Neutrophil (primary cell): ENCODE results near the gene TRAF2.

Source experiments
- H3K27ac ChIP-seq: fragments of 200-600 bp; sonication (generic); 2 replicates; pipeline ENCODE4 v1.5.1; 2016; ENCODE audit warnings: mild to moderate bottlenecking, moderate library complexity
- H3K27me3 ChIP-seq: fragments of 200-600 bp; sonication (generic); 2 replicates; pipeline ENCODE4 v1.6.0; 2016; ENCODE audit warnings: mild to moderate bottlenecking
- H3K36me3 ChIP-seq: fragments of 200-600 bp; sonication (generic); 2 replicates; pipeline ENCODE4 v1.5.1; 2017
- H3K4me1 ChIP-seq, 2 experiments: fragments of 200-600 bp in 1 of 2; sonication (generic) in 1 of 2; 1 replicate in 1 of 2; 2 replicates in 1 of 2; pipeline versions ENCODE4 v1.5.1 to v1.6.1; 2013 to 2016; ENCODE audit warnings: low read depth in 1 of 2, low read length in 1 of 2, mild to moderate bottlenecking in 1 of 2, moderate library complexity in 1 of 2; ENCODE audit not compliant: control insufficient read depth in 1 of 2, insufficient read depth in 1 of 2
- H3K4me3 ChIP-seq, 2 experiments: fragments of 200-600 bp in 1 of 2; sonication (generic) in 1 of 2; 1 replicate in 1 of 2; 2 replicates in 1 of 2; pipeline ENCODE4 v1.5.1; 2013 to 2016; ENCODE audit warnings: low read depth in 1 of 2, low read length in 1 of 2, mild to moderate bottlenecking in 1 of 2, moderate library complexity in 1 of 2
- H3K9me3 ChIP-seq: fragments of 200-600 bp; sonication (generic); 2 replicates; pipeline ENCODE4 v1.5.1; 2016
- CTCF ChIP-seq: fragments of 200-600 bp; sonication (generic); IDR thresholded peaks from 2 replicates; pipeline ENCODE4 v1.5.1; 2016; ENCODE audit warnings: antibody characterized with exemption

Gene TRAF2

GRCh38 chr9:136860529-136860928 is 25.8 kb upstream of the TRAF2 start:
- TF ChIP-seq CTCF, result no peak
- H3K4me3 ChIP-seq, result no peak overlapping the region
- H3K9me3 ChIP-seq, result no peaks in the 10 kb centered on the region
- H3K4me1 ChIP-seq, result peaks cover 8 to 10% of the 10 kb centered on the region in 2 experiments
- peaks cover 43% of the 10 kb centered on the region for H3K36me3 ChIP-seq
- no peak overlapping the region for H3K27ac ChIP-seq
- H3K27me3 ChIP-seq, result no peaks in the 10 kb centered on the region

GRCh38 chr9:136860933-136861873 is 25.1 kb upstream of the TRAF2 start:
- Histone ChIP-seq H3K27ac (no peak overlapping the region), H3K4me1 (peaks cover 9 to 15% of the 10 kb centered on the region in 2 experiments), H3K9me3 (no peaks in the 10 kb centered on the region), H3K36me3 (peaks cover 43% of the 10 kb centered on the region), H3K27me3 (no peaks in the 10 kb centered on the region), H3K4me3 (no peak overlapping the region)
- no peak for TF ChIP-seq CTCF

- no peak overlapping the region for H3K4me3 ChIP-seq
- TF ChIP-seq CTCF, result no peak
- peaks cover 12 to 15% of the 10 kb centered on the region in 2 experiments for H3K4me1 ChIP-seq
- no peaks in the 10 kb centered on the region for H3K27me3 ChIP-seq
- H3K36me3 ChIP-seq, result peaks cover 43% of the 10 kb centered on the region
- H3K9me3 ChIP-seq, result no peaks in the 10 kb centered on the region
- H3K27ac ChIP-seq, result no peak overlapping the region
Measured at GRCh38 chr9:136861874-136862457, 24.4 kb upstream of the TRAF2 start.

- Histone ChIP-seq H3K36me3 (peaks cover 43% of the 10 kb centered on the region), H3K4me3 (no peak overlapping the region), H3K4me1 (peaks cover 13 to 15% of the 10 kb centered on the region in 2 experiments), H3K9me3 (no peaks in the 10 kb centered on the region), H3K27ac (no peak overlapping the region), H3K27me3 (no peaks in the 10 kb centered on the region)
- no peak for TF ChIP-seq CTCF
Measured at GRCh38 chr9:136862849-136863622, 23.3 kb upstream of the TRAF2 start.

GRCh38 chr9:136863623-136864273 is 22.6 kb upstream of the TRAF2 start:
- peaks cover 43% of the 10 kb centered on the region for H3K36me3 ChIP-seq

More at GRCh38 chr9:136863623-136864273, 22.6 kb upstream of the TRAF2 start:
- Histone ChIP-seq H3K4me3 (no peak overlapping the region), H3K27me3 (no peaks in the 10 kb centered on the region), H3K9me3 (no peaks in the 10 kb centered on the region), H3K4me1 (peaks cover 13 to 15% of the 10 kb centered on the region in 2 experiments), H3K27ac (no peak overlapping the region)
- TF ChIP-seq CTCF, result no peak
